Ishikawa (cell line): Measurements from ENCODE around the gene TMCO6.

Experiments
- CEBPB ChIP-seq: IDR thresholded peaks from 2 replicates; pipeline ENCODE4 v1.6.1; 2012
- EP300 ChIP-seq: IDR thresholded peaks from 2 replicates; pipeline ENCODE4 v1.6.1; 2012; ENCODE audit warnings: borderline replicate concordance
- MAX ChIP-seq: IDR thresholded peaks from 2 replicates; pipeline ENCODE4 v1.6.1; 2012
- RAD21 ChIP-seq: IDR thresholded peaks from 2 replicates; pipeline ENCODE4 v1.6.1; 2012; ENCODE audit warnings: low read depth
- REST ChIP-seq: IDR thresholded peaks from 2 replicates; pipeline ENCODE4 v1.6.1; 2012; ENCODE audit warnings: low read depth, mild to moderate bottlenecking
- TAF1 ChIP-seq: IDR thresholded peaks from 2 replicates; pipeline ENCODE4 v1.6.1; 2012; ENCODE audit warnings: low read depth, mild to moderate bottlenecking
- TEAD4 ChIP-seq: IDR thresholded peaks from 2 replicates; pipeline ENCODE4 v1.6.1; 2012
- YY1 ChIP-seq: IDR thresholded peaks from 2 replicates; pipeline ENCODE4 v1.6.1; 2012; ENCODE audit warnings: low read depth

DNA sequence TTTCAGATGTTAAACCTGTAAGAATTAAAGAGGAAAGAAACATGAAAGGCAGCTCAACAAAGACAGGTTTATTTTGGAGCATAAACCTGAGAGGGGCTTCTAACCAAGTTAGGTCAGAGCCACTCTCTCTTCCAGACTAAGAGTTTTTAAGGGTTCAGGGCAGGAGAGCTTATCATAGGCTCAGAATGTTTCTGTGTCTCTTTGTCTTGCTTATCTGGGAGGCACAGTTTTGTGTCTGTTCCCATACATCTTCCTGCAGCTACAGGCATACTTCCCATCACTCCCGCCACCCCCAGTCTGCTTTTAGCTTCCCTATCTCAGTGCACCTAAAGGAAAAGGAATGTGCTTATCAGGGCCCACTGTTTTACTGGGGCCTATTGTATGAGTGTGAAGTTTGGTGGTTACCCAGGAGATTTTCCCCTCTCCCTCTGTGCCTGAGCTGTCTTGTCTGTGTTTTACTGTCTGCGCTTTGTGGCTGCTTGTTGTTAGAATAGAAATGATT, 28.2 kb upstream of the TMCO6 start:
- TF ChIP-seq EP300 (no peak), YY1 (no peak), CEBPB (no peak), RAD21 (no peak), TEAD4 (no peak), REST (no peak), MAX (no peak), TAF1 (no peak)
